Stimulated activated CD8-positive, alpha-beta memory T cell treated with anti-CD3 and anti-CD28 coated beads, Interleukin-7, amount 100 ng/mL, for 24 hours (primary cell): Measurements from ENCODE around the gene PRMT2.

Source experiments
- DNase-seq: peaks from one replicate; pipeline ENCODE4 v3.0.0-alpha.2; 2020; ENCODE audit warnings: low read depth

The PRMT2 gene

DNA sequence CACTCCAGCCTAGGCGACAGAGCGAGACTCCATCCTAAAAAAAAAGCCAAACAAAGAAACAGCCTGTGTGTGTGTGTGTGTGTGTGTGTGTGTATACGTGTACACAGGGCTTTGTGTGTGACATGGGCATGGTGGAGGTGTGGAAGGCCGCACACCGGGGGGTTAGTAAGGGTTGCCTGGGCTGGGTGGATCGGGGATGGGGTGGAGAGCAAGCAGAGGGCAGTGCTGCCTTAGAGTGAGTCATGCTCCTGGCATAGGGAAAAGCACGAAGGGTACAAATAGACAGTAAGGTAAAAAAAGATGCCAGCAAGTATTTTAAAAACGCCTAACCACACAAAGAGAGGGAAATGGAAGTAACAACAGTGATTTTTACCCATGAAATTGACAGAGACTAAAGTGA, 6.2 kb downstream of the PRMT2 start:
- DNase-seq, result no peak

DNA sequence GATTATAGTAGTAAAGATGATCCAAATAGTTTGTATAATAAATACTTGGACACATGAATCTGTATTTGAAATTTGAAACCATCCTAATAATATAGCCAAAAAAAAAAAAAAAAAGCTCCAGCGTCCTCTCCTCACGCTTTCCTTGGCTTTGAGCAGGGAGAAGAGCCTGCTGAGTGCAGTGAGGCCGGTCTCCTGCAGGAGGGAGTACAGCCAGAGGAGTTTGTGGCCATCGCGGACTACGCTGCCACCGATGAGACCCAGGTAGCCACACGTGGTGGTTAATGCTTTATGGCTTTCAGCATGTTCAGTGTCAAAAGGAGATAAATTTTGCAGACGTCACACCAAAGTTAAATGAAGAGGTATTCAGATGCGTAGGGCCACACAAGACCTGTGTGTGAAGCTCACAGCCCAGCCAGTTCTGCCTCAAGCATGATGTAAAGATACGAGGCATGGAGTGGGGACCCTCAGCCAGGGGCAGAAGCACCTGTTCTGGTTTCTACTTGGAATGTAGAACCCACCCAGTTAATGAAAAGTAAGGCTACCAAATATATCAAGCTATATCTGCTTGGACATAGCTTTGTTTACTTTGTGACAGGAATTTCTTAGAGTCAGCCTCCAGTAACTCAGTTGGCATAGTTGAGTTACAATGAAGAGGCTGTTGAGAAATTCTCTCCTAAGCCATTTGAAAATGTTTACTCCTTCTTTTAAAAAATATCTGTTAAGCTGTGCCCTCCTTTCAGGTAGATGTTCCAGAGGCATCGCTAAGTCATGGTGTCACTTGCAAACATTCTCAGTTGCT, 8.1 kb downstream of the PRMT2 start:
- DNase-seq, result no peak

DNA sequence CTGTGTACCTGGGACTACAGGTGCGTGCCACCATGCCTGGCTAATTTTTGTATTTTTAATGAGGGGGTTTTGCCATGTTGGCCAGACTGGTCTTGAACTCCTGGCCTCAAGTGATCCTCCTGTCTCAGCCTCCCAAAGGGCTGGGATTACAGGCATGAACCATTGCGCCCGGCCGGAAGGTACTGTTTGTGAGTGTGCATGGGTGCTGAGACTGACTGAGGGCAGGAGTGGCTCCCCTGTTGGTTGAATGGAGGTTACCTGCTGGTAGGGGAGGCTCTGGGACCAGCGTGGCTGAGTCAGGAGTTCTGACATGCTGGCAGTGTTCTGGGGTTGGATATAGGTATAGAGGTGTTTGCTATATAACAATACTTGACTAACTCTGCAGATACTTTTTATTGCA, 10.4 kb downstream of the PRMT2 start:
- no peak for DNase-seq

DNA sequence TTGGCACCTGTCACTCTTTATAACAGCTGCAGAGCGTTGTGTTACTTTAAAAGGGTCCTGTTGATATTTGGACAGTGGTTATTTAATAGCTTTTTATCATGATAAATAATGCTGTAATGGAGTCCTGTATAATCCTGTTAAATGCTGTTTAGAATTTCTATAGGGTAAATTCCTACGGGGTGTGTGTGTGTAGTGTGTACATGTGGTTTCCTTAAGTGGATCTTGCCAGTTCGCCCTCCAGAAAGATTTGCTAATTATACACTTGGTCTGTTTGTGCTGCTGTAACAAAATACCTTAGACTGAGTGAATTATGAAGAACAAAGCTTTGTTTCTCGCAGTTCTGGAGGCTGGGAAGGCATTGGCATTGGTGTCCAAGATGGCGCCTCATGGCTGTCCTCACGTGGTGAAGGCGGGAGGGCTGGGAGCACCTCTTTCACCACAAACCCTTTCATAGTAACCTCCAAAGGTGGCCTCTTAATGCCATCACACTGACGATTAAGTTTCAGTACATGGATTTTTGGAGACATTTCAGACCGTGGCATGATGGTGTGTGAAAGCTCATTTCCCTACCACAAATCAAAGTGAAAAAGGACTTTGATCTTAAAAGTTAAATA, 11.2 kb downstream of the PRMT2 start:
- no peak for DNase-seq

DNA sequence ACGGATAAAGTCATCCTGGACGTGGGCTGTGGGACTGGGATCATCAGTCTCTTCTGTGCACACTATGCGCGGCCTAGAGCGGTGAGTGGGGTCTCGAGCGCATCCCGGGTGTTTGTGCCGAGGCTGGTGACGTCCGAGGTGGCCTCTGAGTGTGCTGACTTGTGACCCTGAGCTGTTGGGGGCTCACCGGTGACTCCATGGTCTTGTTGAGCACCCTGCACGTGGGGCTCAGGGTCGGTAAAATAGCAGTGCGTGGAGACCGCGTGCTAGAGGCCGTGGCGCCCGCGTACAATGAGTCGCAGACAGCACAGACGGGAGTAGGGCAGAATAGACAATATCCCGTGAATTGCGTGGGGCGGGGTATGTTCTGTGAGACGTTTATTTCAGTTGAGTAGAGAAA, 13.1 kb downstream of the PRMT2 start:
- no peak for DNase-seq

DNA sequence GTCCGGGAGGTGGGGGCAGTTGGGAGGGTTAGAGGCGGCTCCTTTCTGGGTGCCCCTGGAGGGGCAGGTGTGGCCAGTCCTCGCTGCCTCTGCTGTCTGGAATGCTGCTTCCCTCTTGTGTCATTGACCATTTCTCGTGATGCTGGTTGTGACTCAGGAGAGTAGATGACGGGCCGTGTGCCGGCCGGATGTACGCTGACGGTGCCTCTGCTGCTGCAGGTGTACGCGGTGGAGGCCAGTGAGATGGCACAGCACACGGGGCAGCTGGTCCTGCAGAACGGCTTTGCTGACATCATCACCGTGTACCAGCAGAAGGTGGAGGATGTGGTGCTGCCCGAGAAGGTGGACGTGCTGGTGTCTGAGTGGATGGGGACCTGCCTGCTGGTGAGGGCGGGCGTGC, 13.9 kb downstream of the PRMT2 start:
- no peak for DNase-seq

DNA sequence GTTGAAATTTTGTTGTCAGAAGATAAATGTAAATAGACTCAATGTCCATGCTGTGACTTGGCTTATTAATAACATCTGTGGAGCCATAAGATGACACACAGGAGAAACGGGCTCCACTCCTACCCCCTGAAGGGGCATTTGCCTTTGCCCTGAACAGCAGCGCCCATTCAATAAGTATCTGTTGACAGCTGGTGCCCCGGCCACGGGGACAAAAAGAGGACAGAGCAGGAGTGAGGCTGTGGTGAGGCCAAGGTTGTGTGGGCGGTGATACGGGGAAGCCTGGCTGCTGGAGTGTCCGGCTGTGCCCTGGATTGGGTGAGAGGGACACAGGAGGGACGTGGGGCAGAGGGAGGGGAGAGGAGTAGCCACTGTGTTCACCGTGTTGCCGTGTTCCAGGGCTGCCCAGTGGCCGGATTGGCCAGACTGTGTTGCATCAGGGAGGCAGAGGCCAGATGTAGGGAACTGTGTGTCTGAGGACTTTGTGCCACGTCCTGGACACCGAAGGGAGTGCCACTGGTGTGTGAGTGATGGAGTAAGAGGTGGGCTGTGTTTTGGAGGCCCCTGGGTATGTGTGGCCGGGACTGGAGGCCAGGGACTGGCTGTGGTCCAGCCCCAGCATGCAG, 15.1 kb downstream of the PRMT2 start:
- DNase-seq, result no peak

DNA sequence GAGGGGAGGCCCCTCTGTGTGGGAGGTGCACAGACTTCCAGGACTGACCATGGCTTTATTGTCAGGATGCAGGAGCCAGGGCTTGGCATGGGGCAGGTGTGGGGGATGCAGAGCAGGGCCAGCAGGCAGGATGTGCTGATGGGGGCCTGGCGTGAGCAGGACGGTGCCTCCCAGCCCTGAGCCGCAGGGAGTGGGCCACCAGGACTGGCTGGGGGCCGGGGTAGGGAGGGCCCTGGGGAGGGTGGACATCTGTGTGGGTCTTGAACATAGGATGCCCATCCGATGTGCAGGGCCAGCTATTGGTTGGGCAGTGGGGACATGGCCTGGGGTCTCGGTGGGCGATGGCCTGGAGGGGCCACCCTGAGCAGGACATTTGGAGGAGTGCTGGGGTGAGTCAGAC, 15.6 kb downstream of the PRMT2 start:
- DNase-seq, result no peak

DNA sequence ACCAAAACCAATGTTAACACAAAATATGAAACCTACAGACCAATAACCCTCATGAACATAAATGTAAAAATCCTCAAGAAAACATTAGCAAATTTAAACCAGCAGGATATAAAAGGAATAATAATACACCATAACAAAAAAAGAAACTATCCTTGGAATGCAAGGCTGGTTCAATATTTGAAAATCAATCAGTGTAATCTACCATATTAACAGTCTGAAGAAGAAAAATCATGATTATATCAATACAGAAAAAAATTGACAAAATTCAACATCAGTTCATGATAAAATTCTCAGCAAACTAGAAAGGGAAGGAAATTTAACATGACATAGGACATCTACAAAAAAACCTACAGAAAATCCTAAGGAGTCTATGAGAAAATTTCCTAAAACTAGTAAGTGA, 19.8 kb downstream of the PRMT2 start:
- DNase-seq, result no peak

DNA sequence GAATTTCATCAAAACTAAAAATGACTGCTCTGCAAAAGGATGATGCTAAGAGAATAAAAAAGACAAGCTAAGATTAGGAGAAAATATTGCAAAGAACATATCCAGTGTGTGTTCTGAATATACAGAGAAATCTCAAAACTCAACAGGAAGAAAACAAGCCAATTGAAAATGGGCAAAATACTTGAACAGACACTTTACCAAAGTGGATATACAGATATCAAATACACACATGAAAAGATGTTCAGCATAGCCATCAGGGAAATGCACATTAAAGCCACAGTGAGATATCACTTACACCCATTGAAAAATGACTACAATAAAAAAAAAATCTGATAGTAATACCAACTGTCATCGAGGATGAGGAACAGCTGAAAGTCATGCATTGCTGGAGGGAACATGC, 21.3 kb downstream of the PRMT2 start:
- DNase-seq, result no peak

DNA sequence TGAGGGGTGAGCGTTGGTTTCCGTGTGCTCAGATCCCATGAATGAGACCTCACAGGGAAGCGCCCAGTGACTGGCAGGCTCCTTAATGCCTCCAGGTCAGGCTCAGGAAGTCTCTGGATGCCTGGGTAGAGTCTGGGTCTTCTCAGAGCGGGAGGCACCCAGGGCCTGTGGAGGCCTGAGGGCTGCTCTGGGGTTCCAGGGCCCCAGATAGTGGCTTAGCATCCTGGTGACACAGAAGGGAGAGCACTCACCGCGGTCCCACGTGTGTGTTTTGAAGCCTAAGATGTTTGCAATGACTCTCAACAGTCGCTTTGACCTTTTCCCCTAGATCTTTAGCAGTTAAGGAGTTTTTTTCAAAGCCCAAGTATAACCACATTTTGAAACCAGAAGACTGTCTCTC, 25.0 kb downstream of the PRMT2 start:
- no peak for DNase-seq

DNA sequence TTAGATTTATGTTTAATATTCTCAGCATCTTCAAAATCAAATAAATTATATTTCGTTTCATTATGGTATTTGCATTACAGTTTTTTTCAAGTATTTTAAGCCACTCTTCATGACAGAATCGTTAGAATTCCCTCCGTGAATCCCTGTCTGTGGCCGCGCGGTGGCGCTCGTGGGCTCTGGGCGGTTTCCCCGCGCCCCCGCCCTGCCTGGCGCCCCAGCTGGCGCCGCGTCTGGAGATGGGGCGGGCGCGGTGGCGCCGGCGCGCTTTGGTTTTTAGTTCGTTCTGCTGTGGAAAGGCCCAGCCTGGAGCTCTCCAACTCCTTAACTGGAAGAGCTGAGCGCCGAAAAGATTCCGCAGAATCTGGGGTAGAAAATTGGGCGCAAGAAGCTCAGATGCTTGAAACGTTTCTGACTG, 25.7 kb downstream of the PRMT2 start:
- DNase-seq, result no peak

DNA sequence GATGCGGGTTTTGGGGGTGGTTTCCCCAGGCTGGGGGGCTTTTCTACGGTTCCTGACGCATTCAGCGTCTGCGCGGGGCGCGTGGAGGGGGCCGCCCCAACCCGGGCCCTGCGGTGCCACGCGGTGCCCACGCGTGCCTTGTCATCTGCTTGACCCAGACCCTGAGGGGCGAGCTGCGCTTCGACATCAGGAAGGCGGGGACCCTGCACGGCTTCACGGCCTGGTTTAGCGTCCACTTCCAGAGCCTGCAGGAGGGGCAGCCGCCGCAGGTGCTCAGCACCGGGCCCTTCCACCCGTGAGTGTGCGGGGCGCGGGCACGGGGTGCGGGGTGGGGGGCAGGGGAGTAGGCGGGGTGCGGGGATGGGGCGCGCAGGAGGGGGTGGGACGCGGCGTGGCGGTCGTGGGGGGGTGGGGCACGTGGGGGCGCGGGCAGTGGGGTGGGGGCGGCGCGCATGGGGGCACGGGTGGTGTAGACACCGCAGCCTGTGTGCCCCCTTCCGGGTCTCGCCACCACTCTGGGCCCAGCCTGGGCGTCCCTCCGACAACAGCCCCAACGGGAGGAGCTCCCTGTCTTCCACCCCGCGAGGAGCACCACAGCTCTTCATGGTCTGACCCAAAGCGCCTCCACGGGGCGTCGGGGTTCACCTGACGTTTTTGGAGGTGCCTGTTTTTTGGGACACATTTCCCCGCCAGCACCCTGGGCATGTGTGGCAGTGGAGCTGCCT, 26.3 kb downstream of the PRMT2 start:
- no peak for DNase-seq

DNA sequence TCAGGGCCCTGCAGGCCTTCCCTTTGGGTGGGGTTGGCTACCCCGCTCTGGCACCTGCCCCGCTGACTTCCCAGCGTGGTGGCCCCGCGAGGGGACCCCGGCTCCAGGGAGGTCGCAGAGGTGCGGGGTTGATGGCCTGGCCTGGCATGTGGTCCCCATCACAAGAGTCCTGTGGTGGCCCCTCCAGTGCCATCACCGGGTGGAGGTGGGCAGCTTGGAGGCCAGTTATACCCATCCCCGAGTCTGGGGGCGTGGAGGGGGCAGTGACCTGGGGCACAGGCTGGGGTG, 26.8 kb downstream of the PRMT2 start:
- no peak for DNase-seq

DNA sequence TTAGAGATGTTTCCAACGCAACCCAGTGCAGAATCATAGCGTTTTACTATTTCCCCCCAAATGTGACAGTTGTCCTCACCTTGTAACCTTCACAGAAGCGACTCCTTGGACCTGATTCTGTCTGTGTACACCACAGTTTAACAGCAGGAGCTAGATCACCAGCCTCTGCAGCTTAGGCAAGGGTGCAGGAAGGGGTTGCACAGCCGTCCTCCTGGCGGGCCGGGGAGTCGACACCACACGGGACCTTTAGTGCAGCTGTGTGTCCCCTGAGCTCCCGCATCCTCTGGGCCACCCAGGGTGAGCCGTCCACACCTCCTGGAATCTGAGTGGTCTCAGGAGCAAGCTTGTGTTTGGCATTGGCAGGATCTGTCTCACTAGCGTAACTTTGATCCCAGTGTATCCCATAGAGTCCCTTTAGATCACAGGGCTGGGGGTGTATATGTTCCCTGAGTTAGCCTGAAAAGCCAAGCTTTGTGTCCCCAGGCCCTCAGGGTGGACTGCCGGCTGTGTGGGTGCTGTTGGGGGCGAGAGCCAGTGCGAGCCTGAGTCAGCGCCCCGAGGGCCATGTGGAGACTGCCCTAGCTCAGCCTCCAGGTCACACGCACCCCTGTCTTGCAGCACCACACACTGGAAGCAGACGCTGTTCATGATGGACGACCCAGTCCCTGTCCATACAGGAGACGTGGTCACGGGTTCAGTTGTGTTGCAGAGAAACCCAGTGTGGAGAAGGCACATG, 27.5 kb downstream of the PRMT2 start:
- no peak for DNase-seq

DNA sequence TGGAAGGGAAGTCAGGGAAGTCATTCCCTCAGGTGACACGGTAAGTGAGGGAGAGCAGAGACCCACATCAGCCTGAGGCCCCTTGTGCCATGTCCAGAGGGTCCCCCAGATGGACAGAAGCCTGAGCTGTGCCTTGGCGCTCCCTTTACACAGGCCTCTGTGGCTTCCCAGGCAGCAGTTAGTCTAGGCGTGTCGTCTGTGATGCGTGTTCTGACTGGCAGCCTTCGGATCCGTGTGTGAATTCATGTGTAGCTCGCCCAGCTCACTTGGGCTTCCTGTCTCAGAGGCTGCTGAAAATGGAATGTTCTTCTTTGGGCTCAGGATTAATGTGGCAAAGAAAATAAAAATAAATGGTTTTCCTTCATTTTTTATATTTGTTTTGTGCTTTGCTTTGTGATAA, 28.3 kb downstream of the PRMT2 start:
- DNase-seq, result no peak

DNA sequence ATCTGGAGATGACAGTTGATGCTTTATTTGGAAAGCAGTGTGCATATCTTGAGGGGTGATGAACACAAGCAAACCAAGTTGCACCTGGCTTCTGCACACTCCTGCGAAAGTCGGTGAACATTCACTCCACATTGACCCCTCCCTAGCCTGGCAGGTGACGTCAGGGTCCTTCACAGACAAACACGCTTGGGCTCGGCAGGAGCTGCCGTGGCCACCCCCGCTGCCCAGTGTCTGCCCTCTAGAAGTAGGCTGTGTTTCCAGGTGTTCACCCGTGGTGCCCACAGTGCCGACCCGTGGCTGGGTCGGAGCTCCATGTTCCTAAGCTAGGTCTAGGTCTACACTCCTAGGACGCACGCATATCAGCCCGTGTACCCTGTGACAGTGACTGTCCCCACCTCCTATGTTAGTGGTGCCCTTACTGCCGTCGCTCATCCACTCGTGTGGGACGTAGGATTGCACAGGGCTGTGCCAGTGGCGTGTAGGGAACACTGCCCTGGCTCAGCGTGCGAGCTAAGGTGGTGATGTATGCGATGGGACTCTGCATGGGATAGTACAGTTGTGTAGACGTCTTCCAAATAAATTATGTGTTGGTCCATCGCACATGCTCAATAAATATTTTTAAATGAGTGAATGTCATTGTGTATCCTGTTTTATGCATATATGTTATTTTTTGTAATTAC, 29.0 kb downstream of the PRMT2 start:
- no peak for DNase-seq

DNA sequence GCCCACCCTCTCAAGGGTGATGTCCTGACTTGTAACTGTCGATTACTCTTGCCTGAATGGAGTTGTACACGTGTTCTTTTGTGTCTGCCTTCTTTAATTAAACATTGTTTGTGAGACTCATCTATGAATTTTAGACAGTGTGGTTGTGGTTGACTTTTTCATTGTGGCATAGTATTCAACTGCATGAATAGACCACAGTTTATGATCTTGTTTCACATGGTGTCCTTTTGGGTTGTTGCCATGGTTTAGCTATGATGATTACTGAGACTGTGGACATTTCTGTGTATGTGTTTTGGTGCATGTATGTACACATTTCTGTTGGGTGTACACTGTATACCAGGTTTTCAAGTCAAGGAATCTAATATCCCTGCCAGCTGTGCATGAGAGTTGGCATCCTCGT, 30.1 kb downstream of the PRMT2 start:
- DNase-seq, result no peak

DNA sequence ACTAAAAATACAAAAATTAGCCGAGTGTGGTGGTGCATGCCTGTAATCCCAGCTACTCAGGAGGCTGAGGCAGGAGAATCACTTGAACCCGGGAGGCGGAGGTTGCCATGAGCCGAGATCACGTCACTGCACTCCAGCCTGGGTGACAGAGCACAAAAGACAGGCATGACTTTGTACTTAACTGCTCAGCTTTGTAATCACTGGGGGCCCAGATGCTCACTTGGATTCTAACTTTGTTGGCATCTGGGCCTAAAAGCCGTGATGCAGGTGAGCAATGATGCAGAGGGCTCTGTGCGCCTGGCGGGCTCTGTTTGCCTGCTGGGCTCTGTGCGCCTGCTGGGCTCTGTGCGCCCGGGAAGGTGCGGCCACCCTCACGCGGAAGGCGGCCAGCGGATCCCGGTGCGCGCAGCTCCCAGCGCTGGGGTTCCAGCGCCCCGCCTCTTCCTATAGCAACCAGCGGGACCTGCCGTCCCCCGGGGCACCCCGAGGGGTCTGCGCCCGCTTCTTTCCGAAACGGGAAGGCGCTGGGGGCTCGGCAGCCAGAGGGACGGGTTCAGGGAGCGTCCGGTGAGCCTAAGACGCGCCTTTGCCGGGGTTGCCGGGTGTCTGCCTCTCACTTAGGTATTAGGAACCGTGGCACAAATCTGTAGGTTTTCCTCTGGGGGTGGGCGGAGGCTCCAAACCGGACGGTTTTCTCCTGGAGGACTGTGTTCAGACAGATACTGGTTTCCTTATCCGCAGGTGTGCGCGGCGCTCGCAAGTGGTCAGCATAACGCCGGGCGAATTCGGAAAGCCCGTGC, 31.7 kb downstream of the PRMT2 start:
- no peak for DNase-seq

DNA sequence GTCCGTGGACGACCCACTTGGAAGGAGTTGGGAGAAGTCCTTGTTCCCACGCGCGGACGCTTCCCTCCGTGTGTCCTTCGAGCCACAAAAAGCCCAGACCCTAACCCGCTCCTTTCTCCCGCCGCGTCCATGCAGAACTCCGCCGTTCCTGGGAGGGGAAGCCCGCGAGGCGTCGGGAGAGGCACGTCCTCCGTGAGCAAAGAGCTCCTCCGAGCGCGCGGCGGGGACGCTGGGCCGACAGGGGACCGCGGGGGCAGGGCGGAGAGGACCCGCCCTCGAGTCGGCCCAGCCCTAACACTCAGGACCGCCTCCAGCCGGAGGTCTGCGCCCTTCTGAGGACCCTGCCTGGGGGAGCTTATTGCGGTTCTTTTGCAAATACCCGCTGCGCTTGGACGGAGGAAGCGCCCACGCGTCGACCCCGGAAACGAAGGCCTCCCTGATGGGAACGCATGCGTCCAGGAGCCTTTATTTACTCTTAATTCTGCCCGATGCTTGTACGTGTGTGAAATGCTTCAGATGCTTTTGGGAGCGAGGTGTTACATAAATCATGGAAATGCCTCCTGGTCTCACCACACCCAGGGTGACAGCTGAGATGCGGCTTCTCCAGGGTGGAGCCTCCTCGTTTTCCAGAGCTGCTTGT, 32.4 kb downstream of the PRMT2 start:
- DNase-seq, result no peak

DNA sequence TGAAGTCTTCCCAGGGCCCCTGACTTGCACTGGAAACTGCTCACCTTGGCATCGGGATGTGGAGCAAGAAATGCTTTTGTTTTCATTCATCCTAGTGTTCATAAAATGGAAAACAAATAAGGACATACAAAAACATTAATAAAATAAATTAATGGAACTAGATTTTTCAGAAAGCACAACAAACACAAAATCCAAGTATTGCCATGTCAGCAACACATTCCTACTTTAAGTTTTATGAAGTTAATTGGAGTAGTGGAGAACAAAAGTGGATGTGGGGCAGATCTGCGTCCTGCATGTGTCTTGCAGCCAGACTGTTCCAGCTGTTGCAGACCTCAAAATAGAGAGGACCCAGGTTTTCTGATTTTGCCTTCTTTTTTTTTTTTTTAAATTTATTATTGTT, 32.9 kb downstream of the PRMT2 start:
- no peak for DNase-seq
